Activated CD8-positive, alpha-beta memory T cell treated with anti-CD3 and anti-CD28 coated beads for 1 hour (primary cell): ENCODE measurements around the gene RAB4B.
"Not testable (repeated sequence)": the region's sequence is repeated elsewhere in the genome, so short reads cannot be mapped to it uniquely, and the experiment has no call there.

ENCODE experiments used
- DNase-seq, 2 donors: peaks; one replicate each; pipeline ENCODE4 v3.0.0-alpha.2; 2020; ENCODE audit warnings: low read depth in 1 of 2; ENCODE audit errors: extremely low read depth in 1 of 2

Gene RAB4B

GRCh38 chr19:40777937-40778705, at the start of gene RAB4B:
RAB4B (plus strand) TSS chr19:40778247; CDS start chr19:40778376, 129 bp downstream.
- DNase-seq = peak; percentile 99 to 100

DNA sequence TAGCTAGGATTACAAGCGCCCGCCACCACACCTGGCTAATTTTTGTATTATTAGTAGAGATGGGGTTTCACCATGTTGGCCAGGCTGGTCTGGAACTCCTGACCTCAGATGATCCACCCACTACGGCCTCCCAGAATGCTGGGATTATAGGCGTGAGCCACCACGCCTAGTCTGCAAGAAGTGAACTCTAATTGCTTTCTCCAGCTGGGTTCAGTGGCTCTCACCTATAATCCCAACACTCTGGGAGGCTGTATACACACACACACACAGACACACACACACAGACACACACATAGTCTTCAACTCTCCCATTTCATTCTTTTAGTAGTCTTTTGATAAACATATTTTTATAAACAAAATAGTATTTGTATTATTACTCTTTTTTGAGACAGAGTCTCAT, 48.0 kb upstream of the RAB4B start:
- not testable (repeated sequence) for DNase-seq

DNA sequence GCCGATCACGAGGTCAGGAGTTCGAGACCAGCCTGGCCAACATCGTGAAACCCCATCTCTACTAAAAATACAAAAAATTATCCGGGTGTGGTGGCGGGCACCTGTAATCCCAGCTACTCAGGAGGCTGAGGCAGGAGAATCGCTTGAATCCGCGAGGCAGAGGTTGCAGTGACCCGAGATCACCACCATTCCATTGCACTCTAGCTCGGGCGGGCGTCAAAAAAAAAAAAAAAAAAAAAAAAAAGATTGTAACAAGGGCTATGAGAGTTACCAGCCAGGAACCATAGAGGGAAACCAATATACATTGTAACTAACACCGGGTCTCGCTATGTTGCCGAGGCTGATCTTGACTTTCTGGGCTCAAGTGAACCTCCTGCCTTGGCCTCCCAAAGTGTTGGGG, 45.7 kb upstream of the RAB4B start:
- DNase-seq = not testable (repeated sequence)

- DNase-seq = no peak
Measured at GRCh38 chr19:40733149-40733548, 44.9 kb upstream of the RAB4B start.

GRCh38 chr19:40735013-40735771, 42.9 kb upstream of the RAB4B start:
- no peak for DNase-seq

DNA sequence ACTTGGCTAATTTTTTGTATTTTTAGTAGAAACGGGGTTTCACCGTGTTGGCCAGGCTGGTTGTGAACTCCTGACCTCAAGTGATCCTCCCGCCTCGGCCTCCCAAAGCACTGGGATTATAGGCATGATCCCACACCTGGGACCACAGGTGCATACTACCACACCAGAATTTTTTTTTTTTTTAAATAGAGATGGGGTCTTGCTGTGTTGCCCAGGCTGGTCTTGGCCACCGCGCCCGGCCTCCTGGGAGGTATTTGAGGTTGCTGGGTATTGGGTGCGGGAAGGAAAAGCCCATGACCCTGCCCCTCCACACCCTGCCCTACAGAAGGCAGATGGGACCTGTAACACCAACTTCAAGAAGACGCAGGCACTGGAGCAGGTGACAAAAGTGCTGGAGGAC, 41.4 kb upstream of the RAB4B start:
- no peak for DNase-seq

- DNase-seq = no peak
Measured at GRCh38 chr19:40737102-40737644, 40.9 kb upstream of the RAB4B start.

DNA sequence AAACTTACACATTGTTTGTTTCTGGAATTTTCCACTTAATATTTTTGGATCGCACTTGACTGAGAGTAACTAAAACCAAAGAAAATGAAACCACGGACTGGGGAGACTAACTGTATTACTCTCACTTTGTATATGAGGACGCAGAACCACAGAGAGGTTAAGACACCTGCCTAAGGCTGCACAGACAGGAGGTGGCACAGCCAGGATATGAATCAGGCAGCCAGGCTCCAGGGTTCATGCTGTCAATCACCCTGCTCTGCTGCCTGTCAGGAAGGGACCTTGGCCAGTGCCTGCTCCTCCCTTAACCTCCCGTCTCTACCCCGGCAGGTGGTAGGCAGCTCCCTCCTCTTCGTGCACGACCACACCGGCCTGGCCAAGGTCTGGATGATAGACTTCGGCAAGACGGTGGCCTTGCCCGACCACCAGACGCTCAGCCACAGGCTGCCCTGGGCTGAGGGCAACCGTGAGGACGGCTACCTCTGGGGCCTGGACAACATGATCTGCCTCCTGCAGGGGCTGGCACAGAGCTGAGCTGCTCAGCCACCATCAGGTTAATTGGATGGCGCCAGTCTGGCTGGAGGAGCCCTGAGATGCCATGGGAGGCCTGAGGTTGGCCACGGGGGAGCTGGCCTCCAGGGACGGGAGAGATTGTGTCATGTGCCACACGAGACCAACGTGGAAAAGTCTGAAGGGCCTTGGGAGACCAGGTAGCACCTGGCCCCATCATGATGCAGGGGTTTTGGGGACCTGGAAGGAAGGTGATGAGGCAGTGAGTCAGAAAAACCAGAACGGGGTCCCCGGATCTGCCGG, 38.8 kb upstream of the RAB4B start:
- DNase-seq = no peak

GRCh38 chr19:40739871-40740703, 38.0 kb upstream of the RAB4B start:
- no peak for DNase-seq

DNA sequence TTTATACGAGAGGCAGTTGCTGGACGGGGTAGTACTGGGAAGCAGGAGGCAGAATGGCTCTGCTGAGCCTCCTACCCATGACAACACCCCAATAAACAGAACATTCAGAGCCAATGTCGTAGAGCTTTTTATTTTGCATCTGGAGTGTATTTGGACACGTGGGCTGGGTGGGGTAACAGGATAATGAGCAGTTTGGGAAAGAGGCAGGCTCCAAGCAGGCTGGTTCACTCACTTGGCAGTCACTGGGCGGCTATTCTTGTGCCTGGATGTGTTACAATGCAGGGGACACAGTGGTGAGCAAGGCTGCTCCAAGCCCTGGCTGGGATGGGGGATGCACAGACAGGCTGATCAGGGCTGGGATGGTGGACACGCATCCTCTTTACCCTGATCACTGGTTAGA, 37.3 kb upstream of the RAB4B start:
- DNase-seq = no peak

DNA sequence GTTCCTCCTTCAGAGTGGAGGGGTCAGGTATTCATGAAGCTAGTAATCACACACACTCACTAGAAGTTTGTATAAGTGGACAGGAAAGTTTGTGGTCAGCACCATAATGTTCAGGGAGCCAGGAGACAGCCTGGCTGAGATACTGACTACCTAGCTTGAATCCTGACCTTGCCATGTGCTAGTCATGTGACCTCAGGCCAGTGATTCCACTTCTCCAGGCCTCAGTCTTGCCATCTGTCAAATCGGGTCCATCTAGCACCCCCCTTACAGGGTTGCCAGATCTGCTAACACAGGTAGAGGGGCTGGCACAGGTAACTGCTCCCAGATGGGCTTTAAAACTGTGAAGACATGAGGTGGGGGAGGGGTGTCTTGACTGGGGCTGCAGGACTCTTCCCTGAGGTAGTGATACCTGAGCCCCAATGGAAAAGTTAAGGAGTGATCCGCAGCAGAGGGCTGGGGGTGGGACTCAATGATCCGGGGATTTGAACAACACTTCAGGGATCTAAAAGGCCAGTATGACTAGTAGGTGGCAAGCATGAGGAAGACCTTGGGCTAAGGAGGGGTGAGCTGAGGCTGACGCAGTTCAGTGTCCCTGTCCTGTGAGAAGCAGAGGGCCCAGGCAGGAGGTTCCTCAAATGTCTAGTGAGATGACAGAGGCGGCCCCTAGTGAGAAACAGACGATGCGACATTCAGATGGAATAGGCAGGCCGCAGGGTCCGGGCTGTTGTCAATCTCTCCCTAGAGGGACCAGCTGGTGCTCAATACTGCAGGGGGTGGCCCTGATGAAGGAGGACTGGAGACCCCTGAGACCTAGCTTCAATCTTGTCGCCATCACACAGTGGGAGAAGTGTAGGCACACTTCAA, 36.3 kb upstream of the RAB4B start:
- DNase-seq = no peak

GRCh38 chr19:40742477-40742876, 35.6 kb upstream of the RAB4B start:
- no peak for DNase-seq

DNA sequence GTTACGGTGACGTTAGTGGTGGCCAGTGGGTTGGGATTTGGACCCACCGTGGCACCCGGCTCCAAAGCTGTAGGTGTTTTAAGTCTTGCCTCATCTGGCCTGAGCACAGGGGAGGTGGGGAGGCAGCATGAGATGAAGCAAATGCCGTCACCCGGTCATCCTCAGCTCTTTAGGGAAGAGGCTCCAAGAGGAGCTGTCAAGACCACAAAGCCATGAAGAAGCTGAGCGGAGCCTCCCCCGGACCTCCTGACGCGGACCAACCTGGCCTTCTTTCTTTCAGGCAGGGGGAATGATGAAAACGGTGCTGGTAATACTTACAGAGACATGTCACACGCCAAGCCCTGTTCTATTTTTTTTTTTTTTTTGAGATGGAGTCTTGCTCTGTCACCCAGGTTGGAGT, 35.2 kb upstream of the RAB4B start:
- no peak for DNase-seq

DNA sequence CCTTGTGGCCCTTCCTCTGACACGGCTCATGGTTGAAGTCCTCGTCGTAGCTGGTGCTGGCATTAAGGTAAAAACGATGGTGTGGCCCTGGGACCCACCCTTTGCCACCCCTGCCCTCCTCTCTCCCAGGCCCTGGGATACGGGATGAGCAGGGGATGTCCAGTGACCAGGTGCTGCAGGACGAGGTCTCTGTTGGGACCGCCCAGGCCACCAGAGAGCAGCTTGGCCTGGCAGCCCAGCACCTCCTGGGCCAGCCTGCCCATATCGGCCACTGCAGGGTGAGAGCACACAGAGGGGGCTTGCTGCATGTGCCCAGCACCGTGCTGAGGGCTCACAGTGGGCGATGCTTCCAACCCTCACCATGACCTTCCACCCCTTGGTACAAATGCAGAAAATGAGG, 34.1 kb upstream of the RAB4B start:
- no peak for DNase-seq

GRCh38 chr19:40744554-40745401, 33.3 kb upstream of the RAB4B start:
- no peak for DNase-seq

DNA sequence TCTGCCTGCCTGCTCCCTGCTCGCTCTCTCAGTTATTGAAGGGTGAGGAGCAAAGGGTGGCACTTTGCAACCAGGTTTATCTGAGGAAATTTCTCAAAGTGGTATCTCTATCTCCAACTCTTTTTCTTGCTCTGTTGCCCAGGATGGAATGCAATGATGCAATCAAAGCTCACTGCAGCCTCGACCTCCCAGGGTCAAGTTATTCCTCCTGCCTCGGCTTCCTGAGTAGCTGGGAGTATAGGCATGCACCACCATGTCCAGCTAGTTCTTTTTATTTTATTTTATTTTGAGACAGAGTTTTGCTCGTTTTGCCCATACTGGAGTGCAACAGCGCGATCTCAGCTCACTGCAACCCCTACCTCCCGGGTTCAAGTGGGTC, 32.7 kb upstream of the RAB4B start:
- no peak for DNase-seq

GRCh38 chr19:40747536-40747935, 30.5 kb upstream of the RAB4B start:
- no peak for DNase-seq

- peak; percentile 97 to 100 for DNase-seq
Measured at GRCh38 chr19:40750058-40750873, 27.8 kb upstream of the RAB4B start, which contains the start of gene ACTMAP. ACTMAP (minus strand) TSS chr19:40750477; CDS start chr19:40749803, 674 bp downstream.
